GM12878 (cell line): ENCODE measurements around the gene CXXC5.

Experiments used
- ATF7 ChIP-seq: fragments of 450-650 bp; IDR thresholded peaks from 2 replicates; pipeline ENCODE4 v1.6.1; 2016; ENCODE audit warnings: low read depth, mild to moderate bottlenecking
- NR2C2 ChIP-seq: IDR thresholded peaks from 2 replicates; pipeline ENCODE4 v1.6.1; 2011; ENCODE audit warnings: borderline replicate concordance, low read depth; ENCODE audit not compliant: control insufficient read depth, insufficient read length
- POLR2A ChIP-seq: IDR thresholded peaks from 2 replicates; pipeline ENCODE4 v1.6.1; 2011; ENCODE audit warnings: low read depth, mild to moderate bottlenecking, low read length
- TCF12 ChIP-seq: IDR thresholded peaks from 2 replicates; pipeline ENCODE4 v1.6.1; 2011; ENCODE audit warnings: low read depth, mild to moderate bottlenecking, low read length
- ZBED1 ChIP-seq: IDR thresholded peaks from 2 replicates; pipeline ENCODE4 v1.6.1; 2016; ENCODE audit warnings: borderline replicate concordance
- TF ChIP-seq, protein P1 (sequence below), 3 experiments: IDR thresholded peaks in 2 of 3; conservative IDR thresholded peaks in 1 of 3; 2 replicates each; pipeline ENCODE4 v1.5.1; 2011; ENCODE audit warnings: low read depth in 3 of 3, low read length in 3 of 3, mild to moderate bottlenecking in 3 of 3, control low read depth in 2 of 3, moderate library complexity in 2 of 3, inconsistent platforms in 1 of 3, mixed read lengths in 1 of 3; ENCODE audit not compliant: control insufficient read depth in 2 of 3, insufficient read depth in 1 of 3; ENCODE audit errors: extremely low read depth in 1 of 3
- TF ChIP-seq, protein P2 (sequence below): IDR thresholded peaks from 2 replicates; pipeline ENCODE4 v1.6.1; 2012; ENCODE audit warnings: low read depth, low read length, improper control_type of control experiment

DNA sequence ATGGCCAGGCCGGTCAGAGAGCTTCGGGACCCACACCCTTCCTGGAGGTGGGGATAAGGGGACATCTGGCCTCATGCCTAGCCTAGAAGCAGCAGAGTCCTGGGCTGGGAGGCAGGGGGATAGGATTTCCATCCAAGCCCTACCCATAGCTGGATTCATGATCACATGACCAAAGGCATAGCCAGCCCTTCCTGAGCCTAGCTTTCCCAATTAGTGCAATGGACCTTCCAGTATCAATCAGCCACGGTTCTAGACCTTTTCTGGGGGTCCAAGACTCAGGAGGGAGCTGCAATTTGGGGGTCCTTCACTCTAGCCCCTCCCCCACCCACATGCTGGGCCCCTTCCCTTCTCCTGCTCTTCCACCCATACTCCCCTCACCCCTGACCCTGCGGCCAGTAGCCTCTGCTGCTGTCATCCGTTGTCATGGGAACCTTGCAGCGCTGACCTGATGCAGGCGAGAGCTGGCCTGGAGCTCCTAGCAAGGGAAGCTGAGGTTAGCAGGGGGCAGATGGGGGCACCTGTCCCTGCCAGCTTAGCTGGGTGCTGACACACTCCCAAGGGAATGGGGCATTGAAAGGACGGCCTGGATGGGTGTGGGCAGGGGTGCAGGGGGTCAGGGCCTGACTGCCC lies 44.6 kb downstream of the CXXC5 start:
- TF ChIP-seq, protein P1, sequence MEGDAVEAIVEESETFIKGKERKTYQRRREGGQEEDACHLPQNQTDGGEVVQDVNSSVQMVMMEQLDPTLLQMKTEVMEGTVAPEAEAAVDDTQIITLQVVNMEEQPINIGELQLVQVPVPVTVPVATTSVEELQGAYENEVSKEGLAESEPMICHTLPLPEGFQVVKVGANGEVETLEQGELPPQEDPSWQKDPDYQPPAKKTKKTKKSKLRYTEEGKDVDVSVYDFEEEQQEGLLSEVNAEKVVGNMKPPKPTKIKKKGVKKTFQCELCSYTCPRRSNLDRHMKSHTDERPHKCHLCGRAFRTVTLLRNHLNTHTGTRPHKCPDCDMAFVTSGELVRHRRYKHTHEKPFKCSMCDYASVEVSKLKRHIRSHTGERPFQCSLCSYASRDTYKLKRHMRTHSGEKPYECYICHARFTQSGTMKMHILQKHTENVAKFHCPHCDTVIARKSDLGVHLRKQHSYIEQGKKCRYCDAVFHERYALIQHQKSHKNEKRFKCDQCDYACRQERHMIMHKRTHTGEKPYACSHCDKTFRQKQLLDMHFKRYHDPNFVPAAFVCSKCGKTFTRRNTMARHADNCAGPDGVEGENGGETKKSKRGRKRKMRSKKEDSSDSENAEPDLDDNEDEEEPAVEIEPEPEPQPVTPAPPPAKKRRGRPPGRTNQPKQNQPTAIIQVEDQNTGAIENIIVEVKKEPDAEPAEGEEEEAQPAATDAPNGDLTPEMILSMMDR (IDR thresholded peaks at IDR 0.05 in 2 of 3, conservative IDR thresholded peaks at IDR 0.05 in 1 of 3; ENCODE audit: control insufficient read depth in 2 of 3, extremely low read depth in 1 of 3, insufficient read depth in 1 of 3, low read depth in 3 of 3, low read length in 3 of 3), result no peak
- TF ChIP-seq POLR2A, result no peak
- no peak for TF ChIP-seq NR2C2
- TF ChIP-seq, protein P2, sequence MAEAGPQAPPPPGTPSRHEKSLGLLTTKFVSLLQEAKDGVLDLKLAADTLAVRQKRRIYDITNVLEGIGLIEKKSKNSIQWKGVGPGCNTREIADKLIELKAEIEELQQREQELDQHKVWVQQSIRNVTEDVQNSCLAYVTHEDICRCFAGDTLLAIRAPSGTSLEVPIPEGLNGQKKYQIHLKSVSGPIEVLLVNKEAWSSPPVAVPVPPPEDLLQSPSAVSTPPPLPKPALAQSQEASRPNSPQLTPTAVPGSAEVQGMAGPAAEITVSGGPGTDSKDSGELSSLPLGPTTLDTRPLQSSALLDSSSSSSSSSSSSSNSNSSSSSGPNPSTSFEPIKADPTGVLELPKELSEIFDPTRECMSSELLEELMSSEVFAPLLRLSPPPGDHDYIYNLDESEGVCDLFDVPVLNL, result no peak
- TF ChIP-seq ZBED1, result no peak
- TF ChIP-seq TCF12, result no peak
- no peak for TF ChIP-seq ATF7
